Neural progenitor cell (in vitro differentiated cells): ENCODE measurements around the gene MAP2K2.

Source experiments
- CTCF ChIP-seq: fragments of 200-600 bp; sonication (generic); IDR thresholded peaks from 2 replicates; pipeline ENCODE4 v1.5.1; 2017; ENCODE audit warnings: antibody characterized with exemption, mild to moderate bottlenecking
- EZH2 ChIP-seq: fragments of 200-600 bp; sonication (generic); IDR thresholded peaks from 2 replicates; pipeline ENCODE4 v1.6.1; 2017; ENCODE audit warnings: antibody characterized with exemption, mild to moderate bottlenecking, moderate library complexity

- TF ChIP-seq CTCF (no peak), EZH2 (no peak)
Measured at GRCh38 chr19:4081441-4082129, 42.3 kb downstream of the MAP2K2 start.
